OCI-LY7 (cell line): ENCODE data around the gene MEF2A. TPM values are rescaled to one million over a fixed set of nuclear protein-coding genes. Genes with fewer than 3 reads are reported as not detected.

Experiments
- BruUV-seq: library from RNA; stranded (reverse); fragments of 400-500 nt; replicated peaks from 2 replicates; lab custom pipeline; 2021; lab: Mats Ljungman, UMichigan
- CTCF ChIA-PET: fragments of 300-600 bp; sonication (Branson Sonifier 250); formaldehyde crosslinking; loops from one replicate; lab custom pipeline; 2022; ENCODE audit warnings: antibody characterized with exemption; ENCODE audit not compliant: unreplicated experiment; lab: Charles Lee
- POLR2A ChIA-PET: fragments of 300-600 bp; sonication (Branson Sonifier 250); formaldehyde crosslinking; loops from one replicate; lab custom pipeline; 2022; ENCODE audit warnings: antibody characterized with exemption; lab: Charles Lee
- DNase-seq: peaks from one replicate; pipeline ENCODE4 v3.0.0-alpha.2; 2015; ENCODE audit warnings: low spot score
- H2AFZ ChIP-seq: fragments of 200-600 bp; sonication (generic), shearing (Covaris generic); 2 replicates; pipeline ENCODE4 v1.6.1; 2014; ENCODE audit warnings: mild to moderate bottlenecking, antibody characterized with exemption, low read length, moderate library complexity
- H3K27ac ChIP-seq: fragments of 200-600 bp; sonication (generic); 2 replicates; pipeline ENCODE4 v1.5.1; 2014; ENCODE audit warnings: mixed run types, low read depth, mild to moderate bottlenecking, moderate library complexity, low read length, inconsistent platforms; ENCODE audit not compliant: poor library complexity, severe bottlenecking
- H3K36me3 ChIP-seq: fragments of 200-600 bp; sonication (generic); 2 replicates; pipeline ENCODE4 v1.6.1; 2014; ENCODE audit warnings: mild to moderate bottlenecking, antibody characterized with exemption, low read length, moderate library complexity, mixed read lengths; ENCODE audit not compliant: insufficient read depth
- H3K4me1 ChIP-seq: fragments of 200-600 bp; sonication (generic); 2 replicates; pipeline ENCODE4 v1.5.1; 2014; ENCODE audit warnings: mild to moderate bottlenecking, low read length; ENCODE audit not compliant: insufficient read depth, poor library complexity, severe bottlenecking
- H3K4me2 ChIP-seq: fragments of 200-600 bp; sonication (generic); 2 replicates; pipeline ENCODE4 v1.6.1; 2014; ENCODE audit warnings: mild to moderate bottlenecking, low read length
- H3K4me3 ChIP-seq: fragments of 200-600 bp; sonication (generic); 2 replicates; pipeline ENCODE4 v1.5.1; 2014; ENCODE audit warnings: mild to moderate bottlenecking, low read depth, low read length; ENCODE audit not compliant: poor library complexity, severe bottlenecking
- H3K79me2 ChIP-seq: fragments of 200-600 bp; sonication (generic); 2 replicates; pipeline ENCODE4 v1.6.1; 2016; ENCODE audit warnings: low read depth, mild to moderate bottlenecking, low read length, moderate library complexity, mixed read lengths; ENCODE audit not compliant: insufficient read depth
- H3K9me2 ChIP-seq: fragments of 200-600 bp; sonication (generic); 2 replicates; pipeline ENCODE4 v1.6.1; 2016; ENCODE audit warnings: mild to moderate bottlenecking, low read length, mixed read lengths; ENCODE audit not compliant: insufficient read depth
- H3K9me3 ChIP-seq: fragments of 200-600 bp; sonication (generic); 2 replicates; pipeline ENCODE4 v1.6.1; 2014; ENCODE audit warnings: mild to moderate bottlenecking, mixed run types, low read length, mixed read lengths
- H4K20me1 ChIP-seq: fragments of 200-600 bp; sonication (generic); 2 replicates; pipeline ENCODE4 v1.6.1; 2014; ENCODE audit warnings: mild to moderate bottlenecking, antibody characterized with exemption, low read length, moderate library complexity, mixed read lengths; ENCODE audit not compliant: insufficient read depth
- EZH2phosphoT487 ChIP-seq: fragments of 200-600 bp; sonication (generic); IDR thresholded peaks from 2 replicates; pipeline ENCODE4 v1.6.1; 2018; ENCODE audit warnings: low read depth, borderline replicate concordance, mild to moderate bottlenecking, mixed run types, antibody characterized with exemption, low read length, moderate library complexity, mixed read lengths
- intact Hi-C: fragments of 100-400 bp; cut with micrococcal nuclease; formaldehyde crosslinking; loops from one replicate; pipeline ENCODE4 v1.10.0; 2022; ENCODE audit not compliant: unreplicated experiment
- total RNA-seq, 2 experiments: library from RNA; depleted of rRNA in 1 of 2; stranded (reverse); fragments of >200 nt in 1 of 2; shearing (Covaris generic) in 1 of 2; gene quantifications; 2 replicates each; pipeline ENCODE4 v1.2.3, GENCODE V29; 2014 to 2022
- TF ChIP-seq, protein P1 (sequence below): fragments of 200-600 bp; sonication (generic); conservative IDR thresholded peaks from 2 replicates; pipeline ENCODE4 v1.5.1; 2014; ENCODE audit warnings: mild to moderate bottlenecking, antibody characterized with exemption, low read length, moderate library complexity, mixed read lengths

Gene MEF2A
- total RNA-seq, 2 experiments from 2014 or later: 28.0 to 38.2 TPM

DNA sequence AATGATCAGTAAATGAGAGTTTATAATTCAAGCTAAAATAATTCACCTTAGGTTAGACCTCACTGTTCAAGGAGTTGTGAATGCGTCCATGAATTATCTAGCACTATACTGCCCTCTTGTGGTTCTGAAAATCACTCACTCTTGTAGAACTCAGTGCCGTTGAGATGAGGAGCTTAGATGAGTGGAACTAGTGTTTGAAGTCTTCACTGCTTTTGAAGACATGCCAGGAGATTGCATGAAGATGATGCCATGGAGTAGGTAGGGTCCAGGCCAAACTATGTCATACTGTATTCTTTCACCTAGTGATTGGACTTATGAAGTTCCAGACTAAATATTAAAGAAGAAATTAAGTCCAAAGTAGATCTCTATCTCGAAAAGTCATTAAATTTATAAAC lies 138.7 kb downstream of the MEF2A start:
- TF ChIP-seq, protein P1, sequence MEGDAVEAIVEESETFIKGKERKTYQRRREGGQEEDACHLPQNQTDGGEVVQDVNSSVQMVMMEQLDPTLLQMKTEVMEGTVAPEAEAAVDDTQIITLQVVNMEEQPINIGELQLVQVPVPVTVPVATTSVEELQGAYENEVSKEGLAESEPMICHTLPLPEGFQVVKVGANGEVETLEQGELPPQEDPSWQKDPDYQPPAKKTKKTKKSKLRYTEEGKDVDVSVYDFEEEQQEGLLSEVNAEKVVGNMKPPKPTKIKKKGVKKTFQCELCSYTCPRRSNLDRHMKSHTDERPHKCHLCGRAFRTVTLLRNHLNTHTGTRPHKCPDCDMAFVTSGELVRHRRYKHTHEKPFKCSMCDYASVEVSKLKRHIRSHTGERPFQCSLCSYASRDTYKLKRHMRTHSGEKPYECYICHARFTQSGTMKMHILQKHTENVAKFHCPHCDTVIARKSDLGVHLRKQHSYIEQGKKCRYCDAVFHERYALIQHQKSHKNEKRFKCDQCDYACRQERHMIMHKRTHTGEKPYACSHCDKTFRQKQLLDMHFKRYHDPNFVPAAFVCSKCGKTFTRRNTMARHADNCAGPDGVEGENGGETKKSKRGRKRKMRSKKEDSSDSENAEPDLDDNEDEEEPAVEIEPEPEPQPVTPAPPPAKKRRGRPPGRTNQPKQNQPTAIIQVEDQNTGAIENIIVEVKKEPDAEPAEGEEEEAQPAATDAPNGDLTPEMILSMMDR: peak; percentile 94
- TF ChIP-seq EZH2phosphoT487: no peak
- no peaks in the 10 kb centered on the region for H4K20me1 ChIP-seq
- H3K9me2 ChIP-seq: no peaks in the 10 kb centered on the region
- no TSS peak for BruUV-seq
- ChIA-PET POLR2A (interaction anchor here (0.5 to 1.6 kb wide), 8 partner anchors 12 to 432 kb away, joined by 3 to 5 read pairs (median 4); no protein-coding TSS in a partner anchor), CTCF (interaction anchor here (0.5 to 1.6 kb wide), 5 partner anchors 29 to 769 kb away, joined by 3 to 9 read pairs (median 4); partner anchors contain the start of gene LYSMD4)
- no peaks in the 10 kb centered on the region for H3K9me3 ChIP-seq
- no peak overlapping the region for H3K4me2 ChIP-seq
- no peak overlapping the region for H3K4me3 ChIP-seq
- intact Hi-C loops: loop anchor here (1.0 to 10.0 kb wide), 5 partner anchors 140 to 431 kb away; partner anchors contain the start of gene MEF2A
- peaks cover 9% of the 10 kb centered on the region for H3K4me1 ChIP-seq
- no peaks in the 10 kb centered on the region for H3K36me3 ChIP-seq
- H3K79me2 ChIP-seq: no peaks in the 10 kb centered on the region
- no peak overlapping the region for H3K27ac ChIP-seq
- DNase-seq: peak; percentile 86
- H2AFZ ChIP-seq: no peak overlapping the region

DNA sequence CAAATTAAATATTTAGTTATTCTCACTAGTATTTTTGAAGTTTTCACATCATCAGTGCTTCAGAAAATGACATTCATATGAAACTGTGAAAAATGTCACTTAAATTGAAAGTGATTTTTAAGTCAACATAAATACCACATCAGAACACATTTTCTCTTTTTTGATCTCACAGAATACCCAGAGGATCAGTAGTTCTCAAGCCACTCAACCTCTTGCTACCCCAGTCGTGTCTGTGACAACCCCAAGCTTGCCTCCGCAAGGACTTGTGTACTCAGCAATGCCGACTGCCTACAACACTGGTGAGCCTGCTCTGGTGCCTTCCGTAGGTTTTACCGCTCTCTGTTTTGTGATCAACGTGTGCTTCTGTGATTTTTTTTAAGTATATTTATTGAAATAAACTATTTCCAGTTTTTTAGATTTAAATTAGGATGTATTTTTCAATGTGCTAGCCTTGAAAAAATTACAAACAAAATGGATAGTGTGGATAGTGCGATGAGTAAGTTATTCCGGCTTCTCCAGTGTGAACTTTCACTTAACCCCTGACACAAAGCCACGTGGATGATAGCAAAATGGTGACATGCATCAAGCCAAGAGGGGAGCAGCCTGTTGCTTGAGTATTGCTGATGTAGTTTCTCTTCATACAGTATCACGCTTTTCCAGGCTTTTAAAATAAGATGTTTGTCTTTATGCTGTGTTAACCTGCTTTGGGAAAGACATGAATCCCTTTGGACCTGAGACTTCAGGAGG lies 140.9 kb downstream of the MEF2A start:
- Histone ChIP-seq H3K4me1 (peaks cover 9% of the 10 kb centered on the region), H3K4me2 (no peak overlapping the region; the same call in 1 of the 2 replicates), H3K79me2 (no peaks in the 10 kb centered on the region), H2AFZ (no peak overlapping the region), H3K36me3 (peaks cover 7% of the 10 kb centered on the region; the same call in 1 of the 2 replicates), H3K9me2 (no peaks in the 10 kb centered on the region), H3K4me3 (no peak overlapping the region), H3K9me3 (no peaks in the 10 kb centered on the region), H4K20me1 (no peaks in the 10 kb centered on the region), H3K27ac (no peak overlapping the region)
- no peak for TF ChIP-seq EZH2phosphoT487
- TF ChIP-seq, protein P1: no peak
- DNase-seq: no peak
- intact Hi-C loops: loop anchor here (10.0 kb wide), 2 partner anchors 192 to 302 kb away; no protein-coding TSS in a partner anchor
- ChIA-PET CTCF (no interaction called here), POLR2A (no interaction called here)
- BruUV-seq: no TSS peak
